Trophoblast cell (in vitro differentiated cells and primary cell): ENCODE results near the gene IL17REL.

Experiments used
- DNase-seq, 2 donors: peaks; one replicate each; pipeline ENCODE4 v3.0.0-alpha.2; 2016
- H2AFZ ChIP-seq: 2 replicates; pipeline ENCODE4 v1.6.1; 2013; ENCODE audit warnings: low read length, moderate library complexity, mild to moderate bottlenecking; ENCODE audit not compliant: insufficient read depth, poor library complexity
- H2AK5ac ChIP-seq: 2 replicates; pipeline ENCODE4 v1.6.1; 2013; ENCODE audit warnings: mild to moderate bottlenecking, low read length
- H2BK120ac ChIP-seq: 2 replicates; pipeline ENCODE4 v1.6.1; 2013; ENCODE audit warnings: low read length, mild to moderate bottlenecking, moderate library complexity; ENCODE audit not compliant: insufficient read depth, poor library complexity
- H2BK12ac ChIP-seq: 2 replicates; pipeline ENCODE4 v1.6.1; 2013; ENCODE audit warnings: mild to moderate bottlenecking, low read length, moderate library complexity
- H2BK5ac ChIP-seq: 2 replicates; pipeline ENCODE4 v1.6.1; 2013; ENCODE audit warnings: low read length, low read depth, moderate library complexity, mild to moderate bottlenecking; ENCODE audit not compliant: poor library complexity
- H3K14ac ChIP-seq: 2 replicates; pipeline ENCODE4 v1.6.1; 2013; ENCODE audit warnings: mild to moderate bottlenecking, low read length
- H3K18ac ChIP-seq: 2 replicates; pipeline ENCODE4 v1.6.1; 2013; ENCODE audit warnings: mild to moderate bottlenecking, low read length
- H3K23ac ChIP-seq: 2 replicates; pipeline ENCODE4 v1.6.1; 2013; ENCODE audit warnings: low read length
- H3K27ac ChIP-seq: 2 replicates; pipeline ENCODE4 v1.5.1; 2013; ENCODE audit warnings: low read depth, mild to moderate bottlenecking, inconsistent platforms, low read length, moderate library complexity
- H3K27me3 ChIP-seq: 2 replicates; pipeline ENCODE4 v1.6.1; 2013; ENCODE audit warnings: inconsistent platforms, mild to moderate bottlenecking, low read length, moderate library complexity; ENCODE audit not compliant: insufficient read depth
- H3K36me3 ChIP-seq, 2 experiments: 1 replicate in 1 of 2; 2 replicates in 1 of 2; pipeline ENCODE4 v1.6.1; 2013; ENCODE audit warnings: low read length in 2 of 2, mild to moderate bottlenecking in 2 of 2, moderate library complexity in 1 of 2; ENCODE audit not compliant: insufficient read depth in 2 of 2, control insufficient read depth in 1 of 2
- H3K4ac ChIP-seq: 2 replicates; pipeline ENCODE4 v1.6.1; 2013; ENCODE audit warnings: low read depth, mild to moderate bottlenecking, low read length, moderate library complexity
- H3K4me1 ChIP-seq, 2 experiments: 1 replicate in 1 of 2; 2 replicates in 1 of 2; pipeline ENCODE4 v1.6.1; 2013; ENCODE audit warnings: low read length in 2 of 2, mild to moderate bottlenecking in 2 of 2, moderate library complexity in 1 of 2; ENCODE audit not compliant: insufficient read depth in 2 of 2, control insufficient read depth in 1 of 2
- H3K4me2 ChIP-seq: 2 replicates; pipeline ENCODE4 v1.6.1; 2013; ENCODE audit warnings: inconsistent platforms, mild to moderate bottlenecking, low read length, moderate library complexity
- H3K4me3 ChIP-seq: 2 replicates; pipeline ENCODE4 v1.5.1; 2013; ENCODE audit warnings: mild to moderate bottlenecking, low read depth, low read length, inconsistent platforms
- H3K79me1 ChIP-seq: one replicate; pipeline ENCODE4 v1.6.1; 2013; ENCODE audit warnings: low read length
- H3K79me2 ChIP-seq: 2 replicates; pipeline ENCODE4 v1.6.1; 2013; ENCODE audit warnings: low read length, mild to moderate bottlenecking; ENCODE audit not compliant: control insufficient read depth, insufficient read depth, poor library complexity
- H3K9ac ChIP-seq: 2 replicates; pipeline ENCODE4 v1.6.1; 2013; ENCODE audit warnings: mild to moderate bottlenecking, low read length
- H3K9me3 ChIP-seq: 2 replicates; pipeline ENCODE4 v1.6.1; 2013; ENCODE audit warnings: low read depth, mild to moderate bottlenecking, control low read depth, inconsistent platforms, low read length; ENCODE audit not compliant: insufficient read depth
- H4K12ac ChIP-seq: 2 replicates; pipeline ENCODE4 v1.6.1; 2013; ENCODE audit warnings: low read depth, mild to moderate bottlenecking, low read length, moderate library complexity
- H4K8ac ChIP-seq: 2 replicates; pipeline ENCODE4 v1.6.1; 2013; ENCODE audit warnings: low read depth, mild to moderate bottlenecking, low read length, moderate library complexity
- H4K91ac ChIP-seq: one replicate; pipeline ENCODE4 v1.6.1; 2013; ENCODE audit warnings: low read depth, mild to moderate bottlenecking, low read length, moderate library complexity
- WGBS: extraction: QIAGEN DNeasy Blood & Tissue Kit; methylation state at CpG from one replicate; pipeline ENCODE4 v1.1.7; 2013; ENCODE audit warnings: missing lambda C conversion rate; ENCODE audit not compliant: insufficient read length, insufficient coverage; ENCODE audit errors: extremely low coverage; 5-methylcytosine and 5-hydroxymethylcytosine counted together

IL17REL gene

DNA sequence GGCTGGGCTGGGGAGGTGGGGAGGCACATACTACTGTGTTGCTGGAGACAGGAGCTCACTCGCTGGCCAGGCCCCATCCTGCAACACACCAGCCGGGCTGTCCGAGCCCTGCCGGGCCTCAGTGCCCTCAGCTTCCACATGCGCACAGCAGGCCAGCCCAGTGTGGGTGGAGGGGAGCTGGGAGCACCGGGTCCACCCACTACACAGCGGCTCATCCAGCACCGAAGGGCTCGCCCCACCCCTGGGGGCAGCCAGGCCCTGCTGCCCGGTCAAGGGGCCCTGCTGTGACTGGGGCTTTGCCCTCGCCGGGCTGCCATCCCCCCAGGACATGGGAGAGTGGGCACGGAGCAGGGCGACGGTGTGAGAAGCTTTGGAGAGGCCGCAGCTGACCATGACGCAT lies 36.3 kb upstream of the IL17REL start:
- WGBS, result no CpG with 5 or more reads among the region's 17 CpGs
- H3K27me3 ChIP-seq, result no peaks in the 10 kb centered on the region

DNA sequence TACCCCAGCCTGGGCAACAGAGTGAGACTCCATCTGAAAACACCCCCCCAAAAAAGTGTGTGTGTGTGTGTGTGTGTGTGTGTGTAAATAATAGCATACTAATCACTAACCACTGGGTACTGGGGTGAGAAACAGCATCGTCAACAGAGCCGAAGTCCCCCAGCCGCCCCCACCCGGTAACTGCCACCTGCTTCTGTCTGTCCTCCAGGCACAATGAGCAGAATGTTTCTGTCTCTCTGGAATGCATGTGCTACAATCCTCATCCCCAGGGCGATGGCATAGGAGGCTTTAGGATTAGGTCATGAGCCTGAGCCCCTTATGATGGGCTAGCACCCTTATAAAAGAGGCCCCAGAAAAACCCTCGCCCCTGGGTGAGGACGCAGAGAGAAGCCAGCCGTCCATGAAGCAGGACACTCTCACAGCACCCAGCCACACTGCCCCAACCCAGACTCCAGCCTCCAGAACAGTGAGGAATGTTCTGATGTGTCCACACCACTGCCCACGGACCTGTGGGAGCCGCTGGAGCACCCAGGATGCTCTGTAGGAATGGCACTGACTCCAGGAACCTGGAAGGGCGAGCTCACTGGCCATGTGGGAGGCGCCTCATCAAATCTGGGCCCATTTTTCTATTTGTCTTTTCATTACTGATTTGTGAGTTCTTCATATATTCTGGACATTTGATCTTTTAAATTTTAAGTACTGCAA lies 35.6 kb upstream of the IL17REL start:
- H3K14ac ChIP-seq, result no peak overlapping the region
- H3K79me2 ChIP-seq, result no peaks in the 10 kb centered on the region
- no peaks in the 10 kb centered on the region for H3K79me1 ChIP-seq
- H3K18ac ChIP-seq, result no peak overlapping the region
- H2AK5ac ChIP-seq, result no peak overlapping the region
- no peak overlapping the region for H3K4me3 ChIP-seq
- no peak overlapping the region for H2AFZ ChIP-seq
- H4K12ac ChIP-seq, result no peak overlapping the region
- DNase-seq, result no peak
- no peak overlapping the region for H4K91ac ChIP-seq
- no peak overlapping the region for H4K8ac ChIP-seq
- no peaks in the 10 kb centered on the region for H3K27me3 ChIP-seq
- no peaks in the 10 kb centered on the region for H3K9me3 ChIP-seq
- WGBS, result no CpG with 5 or more reads among the region's 12 CpGs
- H3K36me3 ChIP-seq, result no peaks in the 10 kb centered on the region
- no peak overlapping the region for H2BK120ac ChIP-seq
- H3K9ac ChIP-seq, result no peak overlapping the region
- H3K23ac ChIP-seq, result no peak overlapping the region
- H2BK5ac ChIP-seq, result no peak overlapping the region
- no peak overlapping the region for H2BK12ac ChIP-seq
- no peak overlapping the region for H3K4me2 ChIP-seq
- no peaks in the 10 kb centered on the region for H3K4me1 ChIP-seq
- no peak overlapping the region for H3K4ac ChIP-seq
- no peak overlapping the region for H3K27ac ChIP-seq

More for the DNA sequence above, 36.3 kb upstream of the IL17REL start:
- Histone ChIP-seq H3K14ac (no peak overlapping the region), H3K4me1 (no peaks in the 10 kb centered on the region), H3K4ac (no peak overlapping the region), H3K4me3 (no peak overlapping the region), H3K79me1 (no peaks in the 10 kb centered on the region), H2BK5ac (no peak overlapping the region), H3K9ac (no peak overlapping the region), H3K4me2 (no peak overlapping the region), H3K9me3 (peaks cover 3% of the 10 kb centered on the region), H3K18ac (no peak overlapping the region), H2BK12ac (no peak overlapping the region), H3K36me3 (no peaks in the 10 kb centered on the region), H3K27ac (no peak overlapping the region), H2BK120ac (no peak overlapping the region), H4K8ac (no peak overlapping the region), H3K79me2 (no peaks in the 10 kb centered on the region), H4K91ac (no peak overlapping the region), H2AFZ (no peak overlapping the region), H3K23ac (no peak overlapping the region), H2AK5ac (no peak overlapping the region), H4K12ac (no peak overlapping the region)
- no peak for DNase-seq

DNA sequence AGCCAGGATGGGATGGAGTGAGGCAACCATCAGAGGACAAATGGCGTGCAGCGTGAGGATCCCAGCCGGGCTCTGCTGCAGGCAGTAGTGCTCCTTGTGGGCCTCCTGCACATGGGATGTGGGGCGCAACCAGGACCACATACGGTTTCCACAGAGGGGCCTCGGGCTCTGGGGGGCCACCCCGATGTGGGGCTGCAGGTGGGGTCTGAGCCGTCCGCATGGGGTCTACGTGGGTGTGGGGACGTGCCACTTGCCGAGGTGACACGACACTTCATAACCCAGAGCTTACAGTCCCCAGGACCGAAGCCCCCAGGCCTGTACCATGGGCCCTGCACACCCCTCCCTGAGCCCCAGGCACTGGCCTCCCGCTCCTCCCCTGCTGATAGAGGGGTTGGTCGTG lies 34.8 kb upstream of the IL17REL start:
- no CpG with 5 or more reads among the region's 16 CpGs for WGBS
- Histone ChIP-seq H2BK120ac (no peak overlapping the region), H4K91ac (no peak overlapping the region), H3K4me1 (no peaks in the 10 kb centered on the region), H2AK5ac (no peak overlapping the region), H2BK5ac (no peak overlapping the region), H4K12ac (no peak overlapping the region), H3K79me1 (no peaks in the 10 kb centered on the region), H2AFZ (no peak overlapping the region), H2BK12ac (no peak overlapping the region), H3K23ac (no peak overlapping the region), H3K4me3 (no peak overlapping the region), H3K18ac (no peak overlapping the region), H3K4me2 (no peak overlapping the region), H3K27me3 (no peaks in the 10 kb centered on the region), H3K9ac (no peak overlapping the region), H3K27ac (no peak overlapping the region), H3K79me2 (no peaks in the 10 kb centered on the region), H4K8ac (no peak overlapping the region), H3K14ac (no peak overlapping the region), H3K4ac (no peak overlapping the region), H3K9me3 (no peaks in the 10 kb centered on the region), H3K36me3 (no peaks in the 10 kb centered on the region)
- DNase-seq, result no peak

DNA sequence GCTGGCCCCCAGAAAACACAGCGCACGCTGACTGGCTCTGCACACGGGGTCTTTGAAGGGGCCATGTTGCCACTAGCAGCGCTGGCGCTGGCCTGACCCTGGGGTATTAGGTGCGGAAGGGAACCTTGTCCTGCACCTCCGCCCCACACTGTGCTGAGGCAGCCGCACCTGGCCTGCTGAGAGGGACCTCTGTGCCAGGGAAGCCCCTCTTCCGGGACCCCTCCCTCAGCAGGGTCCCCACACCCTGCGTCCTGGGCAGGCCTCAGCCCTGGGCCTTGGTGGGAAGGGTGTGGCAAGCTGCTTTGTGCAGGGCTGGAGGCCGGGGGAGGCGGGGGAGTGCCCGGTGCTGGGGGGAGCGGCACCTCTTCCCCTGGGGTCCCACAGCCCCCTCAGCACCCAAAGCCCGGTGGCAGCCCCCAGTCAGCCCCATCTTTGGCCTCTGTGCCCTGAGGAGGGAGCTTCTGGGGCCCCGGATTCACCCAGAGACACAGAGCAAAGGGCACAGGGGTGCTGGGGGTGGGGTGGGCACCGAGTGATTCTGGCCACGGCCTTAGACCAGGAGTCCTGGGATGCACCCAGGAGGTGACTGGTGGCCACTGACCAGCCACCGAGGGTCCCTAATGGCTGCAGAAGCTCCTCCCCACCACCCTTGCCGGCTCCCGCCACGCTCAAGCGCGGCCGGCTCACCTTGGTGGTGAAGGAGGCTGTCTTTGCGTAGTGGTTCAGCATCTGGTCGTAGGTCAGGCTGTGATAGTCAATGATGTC lies 34.1 kb upstream of the IL17REL start:
- Histone ChIP-seq H3K14ac (no peak overlapping the region), H3K27me3 (no peaks in the 10 kb centered on the region), H2BK5ac (no peak overlapping the region), H4K8ac (no peak overlapping the region), H3K18ac (no peak overlapping the region), H2BK12ac (no peak overlapping the region), H2AK5ac (no peak overlapping the region), H2BK120ac (no peak overlapping the region), H3K4me2 (no peak overlapping the region), H3K4me1 (no peaks in the 10 kb centered on the region), H3K23ac (no peak overlapping the region), H3K79me1 (no peaks in the 10 kb centered on the region), H3K9ac (no peak overlapping the region), H3K79me2 (no peaks in the 10 kb centered on the region), H3K27ac (no peak overlapping the region), H3K4me3 (no peak overlapping the region), H2AFZ (no peak overlapping the region), H4K12ac (no peak overlapping the region), H3K36me3 (no peaks in the 10 kb centered on the region), H4K91ac (no peak overlapping the region), H3K4ac (no peak overlapping the region), H3K9me3 (no peaks in the 10 kb centered on the region)
- WGBS, result no CpG with 5 or more reads among the region's 27 CpGs
- DNase-seq, result no peak
